ENCODE results near the gene PTH.

GRCh38 chr11:13450832-13451397 is 44.9 kb downstream of the PTH start:
- TF ChIP-seq GATA3 (IDR thresholded peaks at IDR 0.05; ENCODE audit: low read depth, low read length) (no peak), GATA2 (IDR thresholded peaks at IDR 0.05; ENCODE audit: low read depth, low read length) (no peak)

All from SH-SY5Y (cell line).